H1 (cell line): Measurements from ENCODE around the gene DAZAP2. TPM values are rescaled to one million over a fixed set of nuclear protein-coding genes. Genes with fewer than 3 reads are reported as not detected.

Experiments used
- CREB1 ChIP-seq: IDR thresholded peaks from 2 replicates; pipeline ENCODE4 v1.6.1; 2012; ENCODE audit warnings: inconsistent platforms
- FOSL1 ChIP-seq: IDR thresholded peaks from 2 replicates; pipeline ENCODE4 v1.6.1; 2011; ENCODE audit warnings: mild to moderate bottlenecking, low read depth, low read length, moderate library complexity; ENCODE audit not compliant: insufficient read depth
- GABPA ChIP-seq: IDR thresholded peaks from 2 replicates; pipeline ENCODE4 v1.6.1; 2011; ENCODE audit warnings: mild to moderate bottlenecking, low read length, moderate library complexity, borderline replicate concordance; ENCODE audit not compliant: insufficient read depth
- JUND ChIP-seq: IDR thresholded peaks from 2 replicates; pipeline ENCODE4 v1.6.1; 2011; ENCODE audit warnings: mild to moderate bottlenecking, improper control_type of control experiment, low read length
- KDM5A ChIP-seq: fragments of 200-600 bp; IDR thresholded peaks from 2 replicates; pipeline ENCODE4 v1.7.1; 2012; ENCODE audit warnings: mild to moderate bottlenecking, low read length, inconsistent platforms, mixed read lengths
- YY1 ChIP-seq: IDR thresholded peaks from 2 replicates; pipeline ENCODE4 v1.6.1; 2011; ENCODE audit warnings: low read depth, mild to moderate bottlenecking, low read length
- polyA plus RNA-seq, 7 experiments: library from polyadenylated mRNA; depleted of rRNA in 3 of 7; stranded (reverse) in 5 of 7; unstranded in 2 of 7; fragments of >200 nt in 5 of 7; fragments of 200-250 nt in 2 of 7; gene quantifications; 1 replicate in 5 of 7; 2 replicates in 1 of 7; 4 replicates in 1 of 7; pipeline versions ENCODE4 v1.2.1 to v1.2.3, GENCODE V29; 2011 to 2013; ENCODE audit warnings: missing spikeins in 2 of 7, mixed read lengths in 2 of 7
- total RNA-seq: library from RNA; stranded (reverse); fragmentation: NEBNext Ultra II Directional; extraction: Animal tissue kit (Norgen Biotek cat#: 25700); gene quantifications from 2 replicates; pipeline ENCODE4 v1.2.1, GENCODE V29; 2021
- TF ChIP-seq, protein P1 (sequence below): fragments of 300-600 bp; sonication (generic); IDR thresholded peaks from 2 replicates; pipeline ENCODE4 v1.7.1; 2012; ENCODE audit warnings: low read length, moderate library complexity, mild to moderate bottlenecking, inconsistent platforms; ENCODE audit not compliant: insufficient replicate concordance

The DAZAP2 gene
- total and polyA plus RNA-seq, 2 of the 8 experiments (the other 6 are each of a cell fraction or from before 2014, with no cell fraction given): 27.1 to 77.2 TPM

DNA sequence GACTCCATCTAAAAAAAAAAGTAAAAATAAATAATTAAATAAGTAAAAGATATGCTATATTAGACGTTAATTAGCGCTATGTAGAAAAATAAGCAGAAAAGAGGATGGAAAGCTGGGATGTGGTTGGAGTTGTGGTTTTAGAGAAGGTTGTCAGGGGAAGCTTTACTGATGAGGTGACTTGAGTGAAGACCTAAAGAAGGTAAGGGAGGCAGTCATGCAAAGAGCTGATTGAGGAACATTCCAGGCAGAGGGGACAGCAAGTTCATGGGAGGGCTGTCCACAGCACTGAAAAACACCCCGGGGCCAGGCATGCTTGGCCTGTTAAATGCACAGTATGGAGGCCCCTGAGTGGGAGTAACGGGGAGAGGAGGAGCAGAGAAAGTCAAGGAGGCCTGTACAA is 15.9 kb downstream of the DAZAP2 start (continued):
- TF ChIP-seq, protein P1, sequence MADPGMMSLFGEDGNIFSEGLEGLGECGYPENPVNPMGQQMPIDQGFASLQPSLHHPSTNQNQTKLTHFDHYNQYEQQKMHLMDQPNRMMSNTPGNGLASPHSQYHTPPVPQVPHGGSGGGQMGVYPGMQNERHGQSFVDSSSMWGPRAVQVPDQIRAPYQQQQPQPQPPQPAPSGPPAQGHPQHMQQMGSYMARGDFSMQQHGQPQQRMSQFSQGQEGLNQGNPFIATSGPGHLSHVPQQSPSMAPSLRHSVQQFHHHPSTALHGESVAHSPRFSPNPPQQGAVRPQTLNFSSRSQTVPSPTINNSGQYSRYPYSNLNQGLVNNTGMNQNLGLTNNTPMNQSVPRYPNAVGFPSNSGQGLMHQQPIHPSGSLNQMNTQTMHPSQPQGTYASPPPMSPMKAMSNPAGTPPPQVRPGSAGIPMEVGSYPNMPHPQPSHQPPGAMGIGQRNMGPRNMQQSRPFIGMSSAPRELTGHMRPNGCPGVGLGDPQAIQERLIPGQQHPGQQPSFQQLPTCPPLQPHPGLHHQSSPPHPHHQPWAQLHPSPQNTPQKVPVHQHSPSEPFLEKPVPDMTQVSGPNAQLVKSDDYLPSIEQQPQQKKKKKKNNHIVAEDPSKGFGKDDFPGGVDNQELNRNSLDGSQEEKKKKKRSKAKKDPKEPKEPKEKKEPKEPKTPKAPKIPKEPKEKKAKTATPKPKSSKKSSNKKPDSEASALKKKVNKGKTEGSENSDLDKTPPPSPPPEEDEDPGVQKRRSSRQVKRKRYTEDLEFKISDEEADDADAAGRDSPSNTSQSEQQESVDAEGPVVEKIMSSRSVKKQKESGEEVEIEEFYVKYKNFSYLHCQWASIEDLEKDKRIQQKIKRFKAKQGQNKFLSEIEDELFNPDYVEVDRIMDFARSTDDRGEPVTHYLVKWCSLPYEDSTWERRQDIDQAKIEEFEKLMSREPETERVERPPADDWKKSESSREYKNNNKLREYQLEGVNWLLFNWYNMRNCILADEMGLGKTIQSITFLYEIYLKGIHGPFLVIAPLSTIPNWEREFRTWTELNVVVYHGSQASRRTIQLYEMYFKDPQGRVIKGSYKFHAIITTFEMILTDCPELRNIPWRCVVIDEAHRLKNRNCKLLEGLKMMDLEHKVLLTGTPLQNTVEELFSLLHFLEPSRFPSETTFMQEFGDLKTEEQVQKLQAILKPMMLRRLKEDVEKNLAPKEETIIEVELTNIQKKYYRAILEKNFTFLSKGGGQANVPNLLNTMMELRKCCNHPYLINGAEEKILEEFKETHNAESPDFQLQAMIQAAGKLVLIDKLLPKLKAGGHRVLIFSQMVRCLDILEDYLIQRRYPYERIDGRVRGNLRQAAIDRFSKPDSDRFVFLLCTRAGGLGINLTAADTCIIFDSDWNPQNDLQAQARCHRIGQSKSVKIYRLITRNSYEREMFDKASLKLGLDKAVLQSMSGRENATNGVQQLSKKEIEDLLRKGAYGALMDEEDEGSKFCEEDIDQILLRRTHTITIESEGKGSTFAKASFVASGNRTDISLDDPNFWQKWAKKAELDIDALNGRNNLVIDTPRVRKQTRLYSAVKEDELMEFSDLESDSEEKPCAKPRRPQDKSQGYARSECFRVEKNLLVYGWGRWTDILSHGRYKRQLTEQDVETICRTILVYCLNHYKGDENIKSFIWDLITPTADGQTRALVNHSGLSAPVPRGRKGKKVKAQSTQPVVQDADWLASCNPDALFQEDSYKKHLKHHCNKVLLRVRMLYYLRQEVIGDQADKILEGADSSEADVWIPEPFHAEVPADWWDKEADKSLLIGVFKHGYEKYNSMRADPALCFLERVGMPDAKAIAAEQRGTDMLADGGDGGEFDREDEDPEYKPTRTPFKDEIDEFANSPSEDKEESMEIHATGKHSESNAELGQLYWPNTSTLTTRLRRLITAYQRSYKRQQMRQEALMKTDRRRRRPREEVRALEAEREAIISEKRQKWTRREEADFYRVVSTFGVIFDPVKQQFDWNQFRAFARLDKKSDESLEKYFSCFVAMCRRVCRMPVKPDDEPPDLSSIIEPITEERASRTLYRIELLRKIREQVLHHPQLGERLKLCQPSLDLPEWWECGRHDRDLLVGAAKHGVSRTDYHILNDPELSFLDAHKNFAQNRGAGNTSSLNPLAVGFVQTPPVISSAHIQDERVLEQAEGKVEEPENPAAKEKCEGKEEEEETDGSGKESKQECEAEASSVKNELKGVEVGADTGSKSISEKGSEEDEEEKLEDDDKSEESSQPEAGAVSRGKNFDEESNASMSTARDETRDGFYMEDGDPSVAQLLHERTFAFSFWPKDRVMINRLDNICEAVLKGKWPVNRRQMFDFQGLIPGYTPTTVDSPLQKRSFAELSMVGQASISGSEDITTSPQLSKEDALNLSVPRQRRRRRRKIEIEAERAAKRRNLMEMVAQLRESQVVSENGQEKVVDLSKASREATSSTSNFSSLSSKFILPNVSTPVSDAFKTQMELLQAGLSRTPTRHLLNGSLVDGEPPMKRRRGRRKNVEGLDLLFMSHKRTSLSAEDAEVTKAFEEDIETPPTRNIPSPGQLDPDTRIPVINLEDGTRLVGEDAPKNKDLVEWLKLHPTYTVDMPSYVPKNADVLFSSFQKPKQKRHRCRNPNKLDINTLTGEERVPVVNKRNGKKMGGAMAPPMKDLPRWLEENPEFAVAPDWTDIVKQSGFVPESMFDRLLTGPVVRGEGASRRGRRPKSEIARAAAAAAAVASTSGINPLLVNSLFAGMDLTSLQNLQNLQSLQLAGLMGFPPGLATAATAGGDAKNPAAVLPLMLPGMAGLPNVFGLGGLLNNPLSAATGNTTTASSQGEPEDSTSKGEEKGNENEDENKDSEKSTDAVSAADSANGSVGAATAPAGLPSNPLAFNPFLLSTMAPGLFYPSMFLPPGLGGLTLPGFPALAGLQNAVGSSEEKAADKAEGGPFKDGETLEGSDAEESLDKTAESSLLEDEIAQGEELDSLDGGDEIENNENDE: no peak
- TF ChIP-seq FOSL1: no peak
- TF ChIP-seq JUND: no peak
- no peak for TF ChIP-seq CREB1
- TF ChIP-seq YY1: no peak
- no peak for TF ChIP-seq GABPA
- TF ChIP-seq KDM5A: no peak
